Keratinocyte (primary cell): ENCODE measurements around the gene CTNNA3. TPM values are rescaled to one million over a fixed set of nuclear protein-coding genes. Genes with fewer than 3 reads are reported as not detected.

Experiments
- DNase-seq: peaks from one replicate; pipeline ENCODE4 v3.0.0-alpha.2; 2011; ENCODE audit warnings: low read depth, missing footprints, low spot score
- FAIRE-seq: peaks from 2 replicates; lab custom pipeline; 2011; peaks lifted over from hg19 to GRCh38; lab: Jason Lieb, UNC
- H2AFZ ChIP-seq: 2 replicates; pipeline ENCODE4 v1.6.0; 2012; ENCODE audit warnings: low read length, control low read depth, inconsistent platforms; ENCODE audit not compliant: control insufficient read depth
- H3K27ac ChIP-seq: 2 replicates; pipeline ENCODE4 v1.5.1; 2011; ENCODE audit warnings: low read length; ENCODE audit not compliant: control insufficient read depth, insufficient read depth
- H3K27me3 ChIP-seq: 3 replicates; pipeline ENCODE4 v1.6.0; 2011; ENCODE audit warnings: low read length; ENCODE audit not compliant: control insufficient read depth, insufficient read depth; ENCODE audit errors: extremely low read depth
- H3K36me3 ChIP-seq, 2 experiments: 2 replicates in 1 of 2; 3 replicates in 1 of 2; pipeline ENCODE4 v1.5.1; 2011; ENCODE audit warnings: low read length in 2 of 2, mild to moderate bottlenecking in 1 of 2; ENCODE audit not compliant: control insufficient read depth in 2 of 2, insufficient read depth in 2 of 2; ENCODE audit errors: extremely low read depth in 1 of 2
- H3K4me1 ChIP-seq: 3 replicates; pipeline ENCODE4 v1.5.1; 2011; ENCODE audit warnings: low read length; ENCODE audit not compliant: control insufficient read depth, insufficient read depth; ENCODE audit errors: extremely low read depth
- H3K4me2 ChIP-seq: 3 replicates; pipeline ENCODE4 v1.6.0; 2011; ENCODE audit warnings: low read depth, low read length; ENCODE audit not compliant: control insufficient read depth, insufficient read depth; ENCODE audit errors: extremely low read depth
- H3K4me3 ChIP-seq, 3 experiments: fragments of 200-600 bp in 1 of 3; sonication (generic) in 1 of 3; 2 replicates in 2 of 3; 3 replicates in 1 of 3; pipeline ENCODE4 v1.5.1; 2011 to 2016; ENCODE audit warnings: low read length in 3 of 3, mild to moderate bottlenecking in 3 of 3, control low read depth in 2 of 3, inconsistent platforms in 1 of 3, low read depth in 1 of 3, mixed read lengths in 1 of 3, mixed run types in 1 of 3, moderate library complexity in 1 of 3; ENCODE audit not compliant: control insufficient read depth in 2 of 3, insufficient read depth in 2 of 3; ENCODE audit errors: extremely low read depth in 1 of 3
- H3K79me2 ChIP-seq: 2 replicates; pipeline ENCODE4 v1.6.0; 2012; ENCODE audit warnings: low read length; ENCODE audit not compliant: control insufficient read depth, insufficient read depth
- H3K9ac ChIP-seq: 3 replicates; pipeline ENCODE4 v1.6.0; 2011; ENCODE audit warnings: low read length; ENCODE audit not compliant: control insufficient read depth, insufficient read depth; ENCODE audit errors: extremely low read depth
- H3K9me1 ChIP-seq: 3 replicates; pipeline ENCODE4 v1.6.0; 2011; ENCODE audit warnings: low read length; ENCODE audit not compliant: control insufficient read depth, insufficient read depth; ENCODE audit errors: extremely low read depth
- H3K9me3 ChIP-seq: 2 replicates; pipeline ENCODE4 v1.5.1; 2012; ENCODE audit warnings: low read depth, low read length; ENCODE audit not compliant: control insufficient read depth
- H4K20me1 ChIP-seq: 3 replicates; pipeline ENCODE4 v1.6.0; 2011; ENCODE audit warnings: low read length; ENCODE audit not compliant: control insufficient read depth, insufficient read depth; ENCODE audit errors: extremely low read depth
- CTCF ChIP-seq, 3 experiments: IDR thresholded peaks in 1 of 3; conservative IDR thresholded peaks in 1 of 3; optimal IDR thresholded peaks in 1 of 3; 2 replicates in 2 of 3; 3 replicates in 1 of 3; pipeline versions ENCODE3 to v1.5.1; 2011; ENCODE audit warnings: low read length in 3 of 3, mild to moderate bottlenecking in 3 of 3, moderate library complexity in 2 of 3, control low read depth in 1 of 3, inconsistent platforms in 1 of 3; ENCODE audit not compliant: insufficient read depth in 2 of 3; ENCODE audit errors: extremely low read depth in 1 of 3
- EZH2 ChIP-seq: IDR thresholded peaks from one replicate; pipeline ENCODE4 v1.6.1; 2012; ENCODE audit warnings: inconsistent platforms, mild to moderate bottlenecking, low read length, moderate library complexity
- dilution Hi-C: fragments of 300-500 bp; cut with MboI; formaldehyde crosslinking; loops from one replicate; pipeline ENCODE4 v1.7.0; 2020; ENCODE audit warnings: low sequenced_read_pairs; ENCODE audit not compliant: extremely low pct_ligation_motif_present
- polyA plus RNA-seq, 5 experiments: library from polyadenylated mRNA; depleted of rRNA in 3 of 5; stranded (reverse) in 3 of 5; stranded (forward) in 1 of 5; unstranded in 1 of 5; fragments of >200 nt; gene quantifications; 1 replicate in 1 of 5; 2 replicates in 3 of 5; 3 replicates in 1 of 5; pipeline versions ENCODE4 v1.2.1 to v1.2.3, GENCODE V29; 2011 to 2012; ENCODE audit warnings: missing spikeins in 2 of 5, low read depth in 1 of 5, low replicate concordance in 1 of 5

The CTNNA3 gene
- polyA plus RNA-seq, 1 donor (not counting 4 experiments of a cell fraction or from before 2014, with no cell fraction given), result 0.01 TPM

GRCh38 chr10:67541411-67541810 is 154.6 kb downstream of the CTNNA3 start:
- dilution Hi-C loops, result no loop called here
- Histone ChIP-seq H3K4me1 (no peaks in the 10 kb centered on the region), H3K79me2 (no peaks in the 10 kb centered on the region), H3K4me2 (no peak overlapping the region), H4K20me1 (no peaks in the 10 kb centered on the region), H3K27ac (no peak overlapping the region), H3K9ac (no peak overlapping the region), H3K36me3 (no peaks in the 10 kb centered on the region), H2AFZ (no peak overlapping the region), H3K9me1 (no peaks in the 10 kb centered on the region), H3K27me3 (no peaks in the 10 kb centered on the region), H3K9me3 (no peaks in the 10 kb centered on the region), H3K4me3 (no peak overlapping the region)
- DNase-seq, result no peak
- FAIRE-seq, result no peak
- TF ChIP-seq CTCF (optimal IDR thresholded peaks at IDR 0.05 in 1 of 3, IDR thresholded peaks at IDR 0.05 in 1 of 3, conservative IDR thresholded peaks at IDR 0.05 in 1 of 3; ENCODE audit: extremely low read depth in 1 of 3, insufficient read depth in 2 of 3, low read length in 3 of 3) (no peak), EZH2 (no peak)

DNA sequence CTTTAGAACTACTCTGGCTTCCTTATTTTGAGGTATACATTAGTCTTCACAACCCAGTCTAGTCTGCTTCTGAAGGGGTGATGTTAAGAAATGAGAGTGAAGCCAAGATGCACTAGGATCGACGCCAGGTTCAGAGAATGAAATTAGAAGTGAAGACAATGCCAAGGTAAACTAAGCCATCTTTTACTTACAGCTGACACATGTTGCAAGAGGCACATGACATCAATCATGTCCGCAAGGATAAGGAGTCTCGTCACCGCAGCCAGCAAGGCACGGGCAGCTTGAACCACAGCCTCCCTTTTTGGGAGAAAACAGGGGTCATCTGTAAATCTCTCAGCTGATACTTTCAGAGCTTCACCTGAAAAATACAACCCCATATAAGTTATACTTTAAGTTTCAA is 156.7 kb downstream of the CTNNA3 start:
- Histone ChIP-seq H3K79me2 (no peaks in the 10 kb centered on the region), H3K27ac (no peak overlapping the region), H3K36me3 (no peaks in the 10 kb centered on the region), H3K27me3 (no peaks in the 10 kb centered on the region), H3K9me3 (no peaks in the 10 kb centered on the region), H3K4me2 (no peak overlapping the region), H3K4me3 (no peak overlapping the region), H3K4me1 (no peaks in the 10 kb centered on the region), H3K9me1 (no peaks in the 10 kb centered on the region), H3K9ac (no peak overlapping the region), H4K20me1 (no peaks in the 10 kb centered on the region), H2AFZ (no peak overlapping the region)
- dilution Hi-C loops, result no loop called here
- FAIRE-seq, result no peak
- DNase-seq, result no peak
- TF ChIP-seq CTCF (optimal IDR thresholded peaks at IDR 0.05 in 1 of 3, IDR thresholded peaks at IDR 0.05 in 1 of 3, conservative IDR thresholded peaks at IDR 0.05 in 1 of 3; ENCODE audit: extremely low read depth in 1 of 3, insufficient read depth in 2 of 3, low read length in 3 of 3) (no peak), EZH2 (no peak)
